ENCODE measurements around the gene CMTM5.
"Not testable (repeated sequence)": the region's sequence is repeated elsewhere in the genome, so short reads cannot be mapped to it uniquely, and the experiment has no call there.

The CMTM5 gene

GRCh38 chr14:23399136-23399535, 22.3 kb downstream of the CMTM5 start:
- no peaks in the 10 kb centered on the region for H3K36me3 ChIP-seq (ENCODE audit: control insufficient read depth, insufficient read depth, low read length)
- no peak overlapping the region for H3K9ac ChIP-seq (ENCODE audit: low read length)
- no peak overlapping the region for H3K27ac ChIP-seq (ENCODE audit: low read depth, low read length)
- H3K4me1 ChIP-seq (ENCODE audit: control insufficient read depth, insufficient read depth, low read length), result no peaks in the 10 kb centered on the region
- H3K4me3 ChIP-seq (ENCODE audit: low read length), result no peak overlapping the region
- no peaks in the 10 kb centered on the region for H3K27me3 ChIP-seq (ENCODE audit: control insufficient read depth, insufficient read depth, low read length)

GRCh38 chr14:23399591-23399990, 22.7 kb downstream of the CMTM5 start:
- no peak overlapping the region for H3K4me3 ChIP-seq (ENCODE audit: low read length)
- H3K9ac ChIP-seq (ENCODE audit: low read length), result no peak overlapping the region
- H3K27ac ChIP-seq (ENCODE audit: low read depth, low read length), result no peak overlapping the region
- no peaks in the 10 kb centered on the region for H3K27me3 ChIP-seq (ENCODE audit: control insufficient read depth, insufficient read depth, low read length)
- no peaks in the 10 kb centered on the region for H3K36me3 ChIP-seq (ENCODE audit: control insufficient read depth, insufficient read depth, low read length)
- no peaks in the 10 kb centered on the region for H3K4me1 ChIP-seq (ENCODE audit: control insufficient read depth, insufficient read depth, low read length)

- H3K4me1 ChIP-seq (ENCODE audit: control insufficient read depth, insufficient read depth, low read length), result not testable (repeated sequence)
Measured at GRCh38 chr14:23400496-23401149, 23.8 kb downstream of the CMTM5 start.

DNA sequence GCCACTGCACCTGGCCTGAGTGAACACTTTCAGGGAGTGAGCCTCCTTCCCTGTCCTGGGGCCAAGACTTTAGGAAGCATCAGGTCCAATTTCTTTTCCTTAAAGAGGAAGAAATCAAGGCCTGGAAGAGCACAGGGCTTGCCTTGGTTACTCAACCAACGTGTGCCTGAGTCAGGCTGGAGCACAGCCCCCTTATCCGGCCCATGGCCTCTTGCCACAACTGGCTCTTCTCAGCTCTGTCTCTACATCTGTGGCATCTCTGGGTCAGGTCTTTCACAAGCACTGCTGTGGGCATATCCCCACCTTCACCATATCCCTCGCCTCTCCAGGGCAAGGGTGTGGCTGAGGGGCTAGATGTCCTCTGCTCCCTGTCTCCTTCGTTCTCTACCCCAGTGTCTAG, 24.4 kb downstream of the CMTM5 start:
- Histone ChIP-seq H3K27me3 (ENCODE audit: control insufficient read depth, insufficient read depth, low read length) (no peaks in the 10 kb centered on the region), H3K9ac (ENCODE audit: low read length) (no peak overlapping the region), H3K27ac (ENCODE audit: low read depth, low read length) (no peak overlapping the region), H3K4me1 (ENCODE audit: control insufficient read depth, insufficient read depth, low read length) (no peaks in the 10 kb centered on the region), H3K36me3 (ENCODE audit: control insufficient read depth, insufficient read depth, low read length) (no peaks in the 10 kb centered on the region), H3K4me3 (ENCODE audit: low read length) (no peak overlapping the region)

More at GRCh38 chr14:23400496-23401149, 23.8 kb downstream of the CMTM5 start:
- H3K36me3 ChIP-seq (ENCODE audit: control insufficient read depth, insufficient read depth, low read length); H3K27me3 ChIP-seq (ENCODE audit: control insufficient read depth, insufficient read depth, low read length); H3K27ac ChIP-seq (ENCODE audit: low read depth, low read length); H3K4me3 ChIP-seq (ENCODE audit: low read length); H3K9ac ChIP-seq (ENCODE audit: low read length): not testable (repeated sequence)

DNA sequence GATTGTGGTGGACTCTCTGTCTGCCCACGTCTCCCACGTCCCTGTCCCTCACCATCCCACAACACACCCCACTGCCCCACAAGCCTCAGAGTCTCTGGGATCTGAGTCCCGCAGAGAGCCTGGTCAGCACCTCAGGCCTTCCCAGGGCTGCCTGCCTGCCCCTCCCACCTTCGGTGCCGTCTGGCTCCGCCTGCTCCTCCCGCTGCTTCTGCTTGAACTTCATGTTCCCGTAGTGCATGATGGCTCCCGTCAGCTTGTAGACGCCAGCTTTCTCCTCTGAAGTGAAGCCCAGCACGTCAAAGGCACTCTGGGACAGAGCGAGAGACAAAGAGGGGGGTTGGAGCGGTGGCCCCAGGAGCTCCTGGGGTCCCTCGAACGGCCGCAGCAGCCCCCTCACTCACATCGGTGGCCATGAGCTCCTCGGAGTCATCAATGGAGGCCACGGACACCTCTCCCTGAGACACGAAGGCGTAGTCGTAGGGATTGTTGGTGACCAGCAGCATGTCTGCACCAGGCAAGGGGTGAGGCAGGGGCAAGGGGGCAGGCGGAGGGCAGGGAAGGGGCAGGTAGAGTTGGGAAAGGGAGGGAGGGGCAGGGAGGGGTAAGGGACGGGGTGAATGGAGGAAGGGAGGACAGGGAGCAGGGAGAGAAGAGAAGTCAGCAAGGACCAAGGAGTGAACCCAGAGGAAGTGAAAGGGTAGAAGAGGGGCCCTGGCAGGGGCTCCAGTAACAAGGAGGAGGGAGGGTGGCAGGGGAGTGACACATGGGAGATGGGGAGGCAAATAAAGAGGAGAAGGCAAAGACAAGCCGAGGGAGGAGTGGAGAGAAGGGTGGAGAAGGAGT, 25.7 kb downstream of the CMTM5 start:
- Histone ChIP-seq H3K9ac (ENCODE audit: low read length) (no peak overlapping the region), H3K27ac (ENCODE audit: low read depth, low read length) (no peak overlapping the region), H3K4me3 (ENCODE audit: low read length) (no peak overlapping the region), H3K4me1 (ENCODE audit: control insufficient read depth, insufficient read depth, low read length) (no peaks in the 10 kb centered on the region), H3K36me3 (ENCODE audit: control insufficient read depth, insufficient read depth, low read length) (no peaks in the 10 kb centered on the region), H3K27me3 (ENCODE audit: control insufficient read depth, insufficient read depth, low read length) (no peaks in the 10 kb centered on the region)

DNA sequence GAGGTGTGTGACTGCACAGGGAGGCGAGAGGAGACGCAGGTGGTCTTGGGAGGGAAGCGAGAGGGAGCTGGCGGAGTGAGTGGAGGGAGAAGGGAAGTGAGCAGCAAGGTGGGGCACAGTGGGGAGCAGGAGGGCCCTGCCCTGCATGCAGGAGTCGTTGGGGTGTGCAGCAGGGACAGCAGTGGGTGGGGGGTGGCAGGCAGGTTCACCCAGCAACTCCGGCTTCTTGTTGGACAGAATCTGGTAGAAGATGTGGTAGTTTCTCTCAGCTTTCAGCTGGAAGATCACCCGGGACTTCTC, 26.2 kb downstream of the CMTM5 start:
- Histone ChIP-seq H3K4me1 (ENCODE audit: control insufficient read depth, insufficient read depth, low read length) (no peaks in the 10 kb centered on the region), H3K9ac (ENCODE audit: low read length) (no peak overlapping the region), H3K4me3 (ENCODE audit: low read length) (no peak overlapping the region), H3K27ac (ENCODE audit: low read depth, low read length) (no peak overlapping the region), H3K36me3 (ENCODE audit: control insufficient read depth, insufficient read depth, low read length) (no peaks in the 10 kb centered on the region), H3K27me3 (ENCODE audit: control insufficient read depth, insufficient read depth, low read length) (no peaks in the 10 kb centered on the region)

DNA sequence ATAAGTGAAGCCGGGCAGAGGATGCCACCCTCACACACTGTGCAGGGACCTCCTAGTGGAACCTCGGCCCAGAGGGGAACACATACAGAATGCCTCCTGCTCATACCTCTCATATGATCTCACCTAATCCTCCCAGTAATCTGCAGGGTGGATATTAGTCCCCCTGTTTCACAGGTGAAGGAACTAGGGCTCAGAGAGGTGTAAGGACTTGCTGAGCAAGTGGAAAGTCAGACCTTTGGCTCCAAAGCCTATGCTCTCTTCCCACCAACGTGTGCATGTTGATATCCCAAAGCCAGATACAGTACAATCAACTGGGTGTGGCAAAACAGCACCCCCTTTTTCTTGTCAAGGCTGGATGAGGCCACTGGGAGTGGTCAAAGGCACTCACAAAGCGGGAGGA, 27.1 kb downstream of the CMTM5 start:
- Histone ChIP-seq H3K36me3 (ENCODE audit: control insufficient read depth, insufficient read depth, low read length) (no peaks in the 10 kb centered on the region), H3K4me3 (ENCODE audit: low read length) (no peak overlapping the region), H3K4me1 (ENCODE audit: control insufficient read depth, insufficient read depth, low read length) (no peaks in the 10 kb centered on the region), H3K27ac (ENCODE audit: low read depth, low read length) (no peak overlapping the region), H3K9ac (ENCODE audit: low read length) (no peak overlapping the region), H3K27me3 (ENCODE audit: control insufficient read depth, insufficient read depth, low read length) (no peaks in the 10 kb centered on the region)

GRCh38 chr14:23404331-23404900, 27.6 kb downstream of the CMTM5 start:
- no peak overlapping the region for H3K9ac ChIP-seq (ENCODE audit: low read length)
- no peaks in the 10 kb centered on the region for H3K27me3 ChIP-seq (ENCODE audit: control insufficient read depth, insufficient read depth, low read length)

DNA sequence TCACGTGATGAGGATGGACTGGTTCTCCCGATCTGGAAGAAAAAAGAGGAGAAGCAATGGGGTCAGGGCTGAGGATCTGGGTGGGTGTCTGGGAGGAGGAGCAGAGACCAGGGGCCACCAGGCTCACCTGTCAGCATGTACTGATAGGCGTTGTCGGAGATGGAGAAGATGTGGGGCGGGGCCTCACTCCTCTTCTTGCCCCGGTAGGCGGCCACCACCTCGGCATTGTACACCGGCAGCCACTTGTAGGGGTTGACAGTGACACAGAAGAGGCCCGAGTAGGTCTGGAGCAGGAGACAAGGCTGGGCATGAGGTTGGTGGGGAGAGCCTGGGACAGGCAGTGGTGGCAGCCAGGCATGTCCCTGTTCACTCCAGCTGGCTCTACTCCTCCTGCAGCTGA, 28.2 kb downstream of the CMTM5 start:
- H3K4me1 ChIP-seq (ENCODE audit: control insufficient read depth, insufficient read depth, low read length), result no peaks in the 10 kb centered on the region
- H3K27me3 ChIP-seq (ENCODE audit: control insufficient read depth, insufficient read depth, low read length), result no peaks in the 10 kb centered on the region
- no peak overlapping the region for H3K4me3 ChIP-seq (ENCODE audit: low read length)
- H3K36me3 ChIP-seq (ENCODE audit: control insufficient read depth, insufficient read depth, low read length), result no peaks in the 10 kb centered on the region
- no peak overlapping the region for H3K27ac ChIP-seq (ENCODE audit: low read depth, low read length)
- no peak overlapping the region for H3K9ac ChIP-seq (ENCODE audit: low read length)

More at GRCh38 chr14:23404331-23404900, 27.6 kb downstream of the CMTM5 start:
- no peaks in the 10 kb centered on the region for H3K4me1 ChIP-seq (ENCODE audit: control insufficient read depth, insufficient read depth, low read length)
- no peak overlapping the region for H3K27ac ChIP-seq (ENCODE audit: low read depth, low read length)
- H3K4me3 ChIP-seq (ENCODE audit: low read length), result no peak overlapping the region
- no peaks in the 10 kb centered on the region for H3K36me3 ChIP-seq (ENCODE audit: control insufficient read depth, insufficient read depth, low read length)

GRCh38 chr14:23405516-23406025, 28.7 kb downstream of the CMTM5 start:
- no peak overlapping the region for H3K4me3 ChIP-seq (ENCODE audit: low read length)
- no peak overlapping the region for H3K27ac ChIP-seq (ENCODE audit: low read depth, low read length)
- no peaks in the 10 kb centered on the region for H3K4me1 ChIP-seq (ENCODE audit: control insufficient read depth, insufficient read depth, low read length)
- H3K36me3 ChIP-seq (ENCODE audit: control insufficient read depth, insufficient read depth, low read length), result no peaks in the 10 kb centered on the region
- H3K27me3 ChIP-seq (ENCODE audit: control insufficient read depth, insufficient read depth, low read length), result no peaks in the 10 kb centered on the region
- H3K9ac ChIP-seq (ENCODE audit: low read length), result no peak overlapping the region

GRCh38 chr14:23406244-23406643, 29.4 kb downstream of the CMTM5 start:
- Histone ChIP-seq H3K4me1 (ENCODE audit: control insufficient read depth, insufficient read depth, low read length) (no peaks in the 10 kb centered on the region), H3K4me3 (ENCODE audit: low read length) (no peak overlapping the region), H3K36me3 (ENCODE audit: control insufficient read depth, insufficient read depth, low read length) (no peaks in the 10 kb centered on the region), H3K9ac (ENCODE audit: low read length) (no peak overlapping the region), H3K27ac (ENCODE audit: low read depth, low read length) (no peak overlapping the region), H3K27me3 (ENCODE audit: control insufficient read depth, insufficient read depth, low read length) (no peaks in the 10 kb centered on the region)

DNA sequence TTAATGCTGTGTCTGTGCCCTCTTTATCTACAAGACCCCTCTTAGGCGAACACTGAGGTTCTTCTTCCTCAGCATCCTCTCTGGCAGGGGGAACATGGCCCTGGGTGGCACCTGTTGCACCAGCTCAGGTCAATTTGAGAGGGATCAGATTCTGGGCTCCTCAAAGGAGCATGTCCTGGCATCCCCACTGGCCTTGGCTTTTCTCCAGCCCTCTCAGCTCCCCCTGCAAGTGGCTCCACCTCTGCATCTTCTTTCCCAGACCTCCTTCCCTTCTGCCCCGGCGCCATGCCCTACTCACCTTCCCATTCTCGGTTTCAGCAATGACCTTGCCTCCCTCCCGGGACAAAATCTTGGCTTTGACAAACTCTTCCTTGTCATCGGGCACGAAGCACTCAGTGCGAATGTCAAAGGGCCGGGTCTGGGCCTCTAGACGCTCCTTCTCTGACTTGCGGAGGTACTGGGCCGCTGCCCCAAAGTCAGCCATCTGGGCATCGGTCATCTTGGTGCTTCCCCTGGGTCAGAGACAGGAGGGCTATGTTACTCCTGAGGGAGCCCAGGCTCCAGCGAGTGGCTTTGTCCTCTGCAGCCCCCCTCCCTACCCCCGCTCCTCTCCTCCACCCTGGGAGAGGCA, 30.0 kb downstream of the CMTM5 start:
- Histone ChIP-seq H3K36me3 (ENCODE audit: control insufficient read depth, insufficient read depth, low read length) (no peaks in the 10 kb centered on the region), H3K4me1 (ENCODE audit: control insufficient read depth, insufficient read depth, low read length) (no peaks in the 10 kb centered on the region), H3K4me3 (ENCODE audit: low read length) (no peak overlapping the region), H3K9ac (ENCODE audit: low read length) (no peak overlapping the region), H3K27ac (ENCODE audit: low read depth, low read length) (no peak overlapping the region), H3K27me3 (ENCODE audit: control insufficient read depth, insufficient read depth, low read length) (no peaks in the 10 kb centered on the region)

Measured in rectal smooth muscle tissue (tissue), 1 donor.